Measurements from ENCODE around the gene ANKRD13C.
"Not testable (repeated sequence)": the region's sequence is repeated elsewhere in the genome, so short reads cannot be mapped to it uniquely, and the experiment has no call there.

ANKRD13C gene

GRCh38 chr1:70339644-70340043 is 14.9 kb downstream of the ANKRD13C start:
- ATAC-seq, H3K27ac Mint-ChIP-seq, H3K4me1 Mint-ChIP-seq, H3K4me3 Mint-ChIP-seq, H3K27me3 Mint-ChIP-seq, H3K9me3 Mint-ChIP-seq, DNase-seq: not testable (repeated sequence)
- H3K36me3 Mint-ChIP-seq (ENCODE audit: low read depth), result peaks cover 20% of the 10 kb centered on the region

GRCh38 chr1:70336050-70336449 is 18.5 kb downstream of the ANKRD13C start:
- H3K4me1 Mint-ChIP-seq, result peaks cover 2% of the 10 kb centered on the region

GRCh38 chr1:70334436-70334835 is 20.1 kb downstream of the ANKRD13C start:
- H3K27ac Mint-ChIP-seq, result no peak overlapping the region
- peaks cover 4% of the 10 kb centered on the region for H3K4me1 Mint-ChIP-seq
- no peaks in the 10 kb centered on the region for H3K9me3 Mint-ChIP-seq
- H3K4me3 Mint-ChIP-seq, result no peak overlapping the region
- DNase-seq (no peak), ATAC-seq (no peak)
- peaks cover 18% of the 10 kb centered on the region for H3K36me3 Mint-ChIP-seq (ENCODE audit: low read depth)
- no peaks in the 10 kb centered on the region for H3K27me3 Mint-ChIP-seq

More at GRCh38 chr1:70336050-70336449, 18.5 kb downstream of the ANKRD13C start:
- Mint-ChIP-seq H3K36me3 (ENCODE audit: low read depth) (peaks cover 22% of the 10 kb centered on the region), H3K27ac (no peak overlapping the region), H3K4me3 (no peak overlapping the region), H3K27me3 (no peaks in the 10 kb centered on the region), H3K9me3 (no peaks in the 10 kb centered on the region)
- no peak for ATAC-seq
- no peak for DNase-seq

GRCh38 chr1:70333245-70333644 is 21.3 kb downstream of the ANKRD13C start:
- H3K36me3 Mint-ChIP-seq (ENCODE audit: low read depth), result peaks cover 16% of the 10 kb centered on the region
- no peak overlapping the region for H3K4me3 Mint-ChIP-seq
- DNase-seq (no peak), ATAC-seq (no peak)
- peaks cover 7% of the 10 kb centered on the region for H3K4me1 Mint-ChIP-seq
- H3K27me3 Mint-ChIP-seq, result no peaks in the 10 kb centered on the region
- H3K9me3 Mint-ChIP-seq, result no peaks in the 10 kb centered on the region
- no peak overlapping the region for H3K27ac Mint-ChIP-seq

GRCh38 chr1:70331962-70332361 is 22.6 kb downstream of the ANKRD13C start:
- H3K27ac Mint-ChIP-seq, result no peak overlapping the region
- ATAC-seq, result no peak
- no peaks in the 10 kb centered on the region for H3K27me3 Mint-ChIP-seq
- peaks cover 17% of the 10 kb centered on the region for H3K36me3 Mint-ChIP-seq (ENCODE audit: low read depth)
- no peak for DNase-seq
- H3K9me3 Mint-ChIP-seq, result no peaks in the 10 kb centered on the region
- peaks cover 14% of the 10 kb centered on the region for H3K4me1 Mint-ChIP-seq
- no peak overlapping the region for H3K4me3 Mint-ChIP-seq

GRCh38 chr1:70327306-70328076 is 27.0 kb downstream of the ANKRD13C start:
- Mint-ChIP-seq H3K4me1 (peaks cover 13% of the 10 kb centered on the region), H3K4me3 (no peak overlapping the region), H3K27me3 (no peaks in the 10 kb centered on the region), H3K36me3 (ENCODE audit: low read depth) (peaks cover 22% of the 10 kb centered on the region), H3K27ac (no peak overlapping the region), H3K9me3 (no peaks in the 10 kb centered on the region)
- DNase-seq (no peak), ATAC-seq (no peak)

DNA sequence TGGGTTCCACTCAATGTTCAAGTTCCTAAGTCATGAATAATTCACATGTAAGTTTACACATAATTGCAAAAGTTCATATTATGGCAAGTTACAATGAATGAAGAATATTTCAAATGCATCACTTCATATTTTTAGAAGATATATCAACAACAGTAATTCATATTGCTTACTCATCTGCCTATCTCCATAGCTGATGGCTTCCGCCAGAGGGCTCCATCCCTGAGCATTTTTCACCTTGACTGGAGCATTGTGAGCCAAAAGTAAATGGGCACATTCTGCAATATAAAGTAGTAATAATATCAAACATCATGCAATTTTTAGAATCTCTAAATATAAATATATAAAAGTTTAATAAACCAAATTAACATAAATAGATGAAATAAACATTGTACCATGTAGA is 29.8 kb downstream of the ANKRD13C start:
- DNase-seq, result no peak
- H3K27ac Mint-ChIP-seq, result no peak overlapping the region
- no peak for ATAC-seq
- no peaks in the 10 kb centered on the region for H3K27me3 Mint-ChIP-seq
- no peak overlapping the region for H3K4me3 Mint-ChIP-seq
- H3K36me3 Mint-ChIP-seq (ENCODE audit: low read depth), result peaks cover 18% of the 10 kb centered on the region
- no peaks in the 10 kb centered on the region for H3K9me3 Mint-ChIP-seq
- H3K4me1 Mint-ChIP-seq, result peaks cover 11% of the 10 kb centered on the region

DNA sequence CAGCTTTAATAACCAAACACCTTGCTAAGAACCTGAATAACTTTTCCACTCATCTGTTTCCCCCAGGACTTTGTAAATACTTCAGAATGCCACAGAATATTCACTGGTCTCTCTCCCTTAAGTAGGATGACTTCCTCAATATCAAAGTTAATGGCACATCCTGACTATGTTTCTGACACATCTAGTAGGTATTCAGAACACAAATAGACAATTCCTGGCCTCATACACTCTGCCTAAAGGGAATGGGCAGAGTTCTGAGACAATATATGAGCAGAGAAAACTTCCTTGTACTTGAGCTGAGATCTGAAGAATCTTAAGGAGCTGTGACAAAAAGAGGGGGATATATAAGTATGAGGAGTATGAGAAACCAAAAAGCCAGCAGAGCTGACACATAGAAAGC is 34.8 kb downstream of the ANKRD13C start:
- DNase-seq, result no peak
- H3K27ac Mint-ChIP-seq, result no peak overlapping the region
- peaks cover 10% of the 10 kb centered on the region for H3K36me3 Mint-ChIP-seq (ENCODE audit: low read depth)

GRCh38 chr1:70318191-70318590 is 36.3 kb downstream of the ANKRD13C start:
- Mint-ChIP-seq H3K4me3 (no peak overlapping the region), H3K4me1 (peaks cover 3% of the 10 kb centered on the region), H3K9me3 (no peaks in the 10 kb centered on the region), H3K27me3 (no peaks in the 10 kb centered on the region), H3K27ac (no peak overlapping the region), H3K36me3 (ENCODE audit: low read depth) (peaks cover 5% of the 10 kb centered on the region)
- DNase-seq (no peak), ATAC-seq (no peak)

More for the DNA sequence above, 34.8 kb downstream of the ANKRD13C start:
- Mint-ChIP-seq H3K27me3 (no peaks in the 10 kb centered on the region), H3K9me3 (no peaks in the 10 kb centered on the region), H3K4me1 (peaks cover 3% of the 10 kb centered on the region), H3K4me3 (no peak overlapping the region)
- no peak for ATAC-seq

- Mint-ChIP-seq H3K4me1 (peaks cover 3% of the 10 kb centered on the region), H3K36me3 (ENCODE audit: low read depth) (peaks cover 5% of the 10 kb centered on the region), H3K27me3 (no peaks in the 10 kb centered on the region), H3K9me3 (no peaks in the 10 kb centered on the region), H3K4me3 (no peak overlapping the region), H3K27ac (no peak overlapping the region)
- ATAC-seq, result no peak
- no peak for DNase-seq
Observed at GRCh38 chr1:70317087-70317486, 37.4 kb downstream of the ANKRD13C start.

DNA sequence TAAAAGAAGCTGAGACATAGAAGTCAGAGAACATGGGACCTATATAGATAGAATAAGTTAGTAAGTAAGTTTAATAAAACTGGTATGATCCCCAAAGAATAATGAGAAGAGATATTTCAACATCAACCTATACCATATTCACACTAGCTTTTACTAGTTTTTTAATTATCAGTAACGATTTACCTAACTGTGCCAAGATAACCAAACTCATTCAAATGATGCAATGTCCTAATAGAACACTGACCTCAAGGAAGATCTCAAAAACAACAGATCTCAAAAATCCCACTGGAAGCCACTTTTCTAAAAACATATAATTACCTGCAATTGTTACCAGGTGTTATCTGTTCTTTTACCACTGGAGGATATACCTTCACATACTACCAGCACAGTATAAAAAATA is 38.7 kb downstream of the ANKRD13C start:
- Mint-ChIP-seq H3K27ac (no peak overlapping the region), H3K27me3 (no peaks in the 10 kb centered on the region), H3K9me3 (no peaks in the 10 kb centered on the region), H3K4me1 (peaks cover 3% of the 10 kb centered on the region), H3K4me3 (no peak overlapping the region), H3K36me3 (ENCODE audit: low read depth) (peaks cover 8% of the 10 kb centered on the region)
- ATAC-seq (no peak), DNase-seq (no peak)

DNA sequence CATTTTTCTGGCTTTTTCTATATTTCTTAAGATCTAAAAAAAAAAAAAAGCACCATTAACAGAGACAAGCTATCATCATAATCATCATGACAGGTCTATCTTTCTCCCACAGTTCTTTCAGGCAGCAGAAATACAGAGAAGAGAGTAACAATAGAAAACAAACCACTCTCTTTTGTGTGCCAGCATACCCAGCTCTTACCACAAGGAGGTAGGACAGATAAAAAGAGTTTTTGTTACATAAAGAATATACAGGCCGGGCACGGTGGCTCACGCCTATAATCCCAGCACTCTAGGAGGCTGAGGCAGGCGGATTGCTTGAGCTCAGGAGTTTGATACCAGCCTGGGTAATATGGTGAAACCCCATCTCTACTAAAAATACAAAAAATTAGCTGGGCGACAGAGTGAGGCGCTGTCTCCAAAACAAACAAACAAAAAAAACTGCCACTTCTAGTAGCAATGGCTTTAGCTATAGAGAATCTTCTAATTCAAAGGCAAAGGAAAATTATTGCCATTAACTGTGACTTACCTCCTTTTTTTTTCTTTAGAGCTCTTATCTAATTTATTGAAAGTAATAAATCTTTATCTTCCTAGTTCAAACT is 39.7 kb downstream of the ANKRD13C start:
- H3K27ac Mint-ChIP-seq, result no peak overlapping the region
- H3K36me3 Mint-ChIP-seq (ENCODE audit: low read depth), result peaks cover 8% of the 10 kb centered on the region
- H3K4me1 Mint-ChIP-seq, result peaks cover 3% of the 10 kb centered on the region
- no peaks in the 10 kb centered on the region for H3K27me3 Mint-ChIP-seq
- DNase-seq (no peak), ATAC-seq (no peak)
- H3K9me3 Mint-ChIP-seq, result no peaks in the 10 kb centered on the region
- H3K4me3 Mint-ChIP-seq, result no peak overlapping the region

- Mint-ChIP-seq H3K4me3 (no peak overlapping the region), H3K4me1 (no peaks in the 10 kb centered on the region), H3K9me3 (no peaks in the 10 kb centered on the region), H3K27me3 (no peaks in the 10 kb centered on the region), H3K27ac (no peak overlapping the region), H3K36me3 (ENCODE audit: low read depth) (peaks cover 11% of the 10 kb centered on the region)
- ATAC-seq, result no peak
- DNase-seq, result no peak
Observed at GRCh38 chr1:70311369-70311768, 43.2 kb downstream of the ANKRD13C start.

GRCh38 chr1:70299472-70299871 is 55.0 kb downstream of the ANKRD13C start:
- Mint-ChIP-seq H3K36me3 (ENCODE audit: low read depth) (peaks cover 29% of the 10 kb centered on the region), H3K9me3 (no peaks in the 10 kb centered on the region), H3K27me3 (no peaks in the 10 kb centered on the region), H3K27ac (no peak overlapping the region), H3K4me3 (no peak overlapping the region), H3K4me1 (no peaks in the 10 kb centered on the region)
- DNase-seq (no peak), ATAC-seq (no peak)

GRCh38 chr1:70295749-70296148 is 58.8 kb downstream of the ANKRD13C start:
- H3K9me3 Mint-ChIP-seq, result no peaks in the 10 kb centered on the region
- no peak overlapping the region for H3K27ac Mint-ChIP-seq
- no peaks in the 10 kb centered on the region for H3K4me1 Mint-ChIP-seq
- no peak overlapping the region for H3K4me3 Mint-ChIP-seq
- DNase-seq (no peak), ATAC-seq (no peak)
- H3K27me3 Mint-ChIP-seq, result no peaks in the 10 kb centered on the region
- H3K36me3 Mint-ChIP-seq (ENCODE audit: low read depth), result peaks cover 28% of the 10 kb centered on the region

Data from activated naive CD8-positive, alpha-beta T cell treated with anti-CD3 and anti-CD28 coated beads, Interleukin-2, amount 50 U/mL, for 24 hours (primary cell).